ENCODE data around the gene SUN1. TPM values are rescaled to one million over a fixed set of nuclear protein-coding genes. Genes with fewer than 3 reads are reported as not detected.

Gene SUN1
- total and polyA plus RNA-seq, 2 of the 8 experiments (the other 6 are each of a cell fraction or from before 2014, with no cell fraction given): 108 to 158 TPM

DNA sequence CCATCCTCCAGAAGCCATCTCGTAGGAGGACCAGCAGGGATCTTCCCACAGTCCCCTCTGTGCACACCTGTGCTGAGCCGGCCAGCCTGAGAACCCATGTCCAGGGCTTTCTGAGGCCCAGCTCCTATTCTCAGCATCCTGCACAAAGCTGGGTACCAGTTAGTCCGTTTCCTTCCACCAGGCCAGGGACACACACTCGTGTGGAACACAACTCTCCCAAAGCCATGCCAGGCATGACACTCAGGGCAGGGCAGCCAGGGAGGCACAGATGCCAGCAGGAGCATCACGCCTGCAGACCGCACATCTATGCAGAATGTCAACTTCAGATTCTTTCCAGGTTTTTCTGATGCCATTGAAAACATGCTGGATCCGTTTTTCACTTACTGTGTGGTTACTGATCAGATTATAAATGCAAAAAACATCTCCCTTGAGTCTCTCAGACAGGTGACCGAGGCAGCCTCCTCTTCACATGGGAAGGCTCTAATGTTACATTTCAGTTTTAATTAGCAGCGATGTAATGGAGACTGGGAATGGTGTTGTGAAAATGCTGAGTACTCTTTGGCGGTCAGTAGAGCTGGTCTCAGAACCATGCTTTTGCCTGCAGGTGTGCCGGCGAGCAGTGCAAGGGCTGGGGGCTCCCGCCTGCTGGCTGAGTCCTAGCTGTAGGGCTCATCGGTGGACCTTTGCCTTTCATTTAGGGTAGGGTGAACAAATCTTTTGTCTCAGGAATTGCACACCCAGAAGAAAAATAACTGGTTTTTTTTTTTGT is 3.3 kb upstream of the SUN1 start:
- Histone ChIP-seq H3K4me2 (ENCODE audit: insufficient read depth in 1 of 2, low read depth in 2 of 2, low read length in 2 of 2) (no peak overlapping the region), H3K27me3 (replicated peaks in 1 of 4; ENCODE audit: control insufficient read depth in 3 of 4, extremely low read depth in 1 of 4, insufficient read depth in 3 of 4, low read length in 3 of 4) (no peaks in the 10 kb centered on the region), H3K23me2 (ENCODE audit: low read depth, low read length) (no peaks in the 10 kb centered on the region), H4K91ac (replicated peaks; ENCODE audit: insufficient read length, low read length) (no peak overlapping the region), H2AK5ac (ENCODE audit: low read depth, low read length) (no peak overlapping the region), H2BK120ac (replicated peaks; ENCODE audit: low read depth, low read length) (no peak overlapping the region), H2BK5ac (ENCODE audit: low read depth, low read length) (0 out of 2 replicates have a peak overlapping the region, but pooled peaks have one; percentile 24), H2BK15ac (ENCODE audit: low read length) (no peak overlapping the region), H3K14ac (ENCODE audit: insufficient read length) (no peak overlapping the region), H2BK20ac (ENCODE audit: low read length) (no peak overlapping the region), H3K36me3 (ENCODE audit: control insufficient read depth in 2 of 4, insufficient read depth in 4 of 4, low read length in 3 of 4) (no peaks in the 10 kb centered on the region), H4K8ac (ENCODE audit: extremely low read depth, insufficient read depth, low read length) (no peak overlapping the region), H3K27ac (ENCODE audit: low read depth, low read length) (no peak overlapping the region), H4K20me1 (replicated peaks in 1 of 2; ENCODE audit: control insufficient read depth in 1 of 2, insufficient read depth in 2 of 2, low read length in 2 of 2) (peaks cover 30 to 44% of the 10 kb centered on the region in 2 experiments), H3K4ac (replicated peaks; ENCODE audit: insufficient read length, low read depth, low read length) (no peak overlapping the region), H3K9me3 (ENCODE audit: insufficient read depth in 2 of 2, low read depth in 1 of 2, low read length in 1 of 2) (no peaks in the 10 kb centered on the region), H2BK12ac (ENCODE audit: low read depth, low read length) (no peak overlapping the region), H3K9ac (replicated peaks in 1 of 4; ENCODE audit: extremely low read depth in 1 of 4, low read depth in 3 of 4, low read length in 3 of 4) (no peak overlapping the region), H3K4me3 (ENCODE audit: extremely low read depth in 1 of 4, insufficient read depth in 2 of 4, low read depth in 3 of 4, low read length in 4 of 4) (no peak overlapping the region), H3K4me1 (replicated peaks in 1 of 4; ENCODE audit: control insufficient read depth in 3 of 4, insufficient read depth in 4 of 4, low read length in 3 of 4) (peaks cover 6 to 24% (median 8%) of the 10 kb centered on the region in 4 experiments), H3K23ac (ENCODE audit: insufficient read length) (no peak overlapping the region), H4K5ac (ENCODE audit: insufficient read length, low read depth, low read length) (no peak overlapping the region), H2AFZ (ENCODE audit: low read length) (no peak overlapping the region), H3K79me2 (ENCODE audit: control insufficient read depth in 1 of 2, insufficient read depth in 2 of 2, low read length in 2 of 2) (peaks cover 40 to 94% of the 10 kb centered on the region in 2 experiments), H3K56ac (replicated peaks; ENCODE audit: insufficient read length, low read depth, low read length) (no peak overlapping the region), H3K79me1 (ENCODE audit: low read depth, low read length) (peaks cover 14% of the 10 kb centered on the region), H3K18ac (ENCODE audit: extremely low read depth, low read length) (peak overlapping the region; percentile 32; the same call in 1 of the 2 replicates)
- no peak for TF ChIP-seq CREB1 (IDR thresholded peaks at IDR 0.05)
- TF ChIP-seq, protein P1, sequence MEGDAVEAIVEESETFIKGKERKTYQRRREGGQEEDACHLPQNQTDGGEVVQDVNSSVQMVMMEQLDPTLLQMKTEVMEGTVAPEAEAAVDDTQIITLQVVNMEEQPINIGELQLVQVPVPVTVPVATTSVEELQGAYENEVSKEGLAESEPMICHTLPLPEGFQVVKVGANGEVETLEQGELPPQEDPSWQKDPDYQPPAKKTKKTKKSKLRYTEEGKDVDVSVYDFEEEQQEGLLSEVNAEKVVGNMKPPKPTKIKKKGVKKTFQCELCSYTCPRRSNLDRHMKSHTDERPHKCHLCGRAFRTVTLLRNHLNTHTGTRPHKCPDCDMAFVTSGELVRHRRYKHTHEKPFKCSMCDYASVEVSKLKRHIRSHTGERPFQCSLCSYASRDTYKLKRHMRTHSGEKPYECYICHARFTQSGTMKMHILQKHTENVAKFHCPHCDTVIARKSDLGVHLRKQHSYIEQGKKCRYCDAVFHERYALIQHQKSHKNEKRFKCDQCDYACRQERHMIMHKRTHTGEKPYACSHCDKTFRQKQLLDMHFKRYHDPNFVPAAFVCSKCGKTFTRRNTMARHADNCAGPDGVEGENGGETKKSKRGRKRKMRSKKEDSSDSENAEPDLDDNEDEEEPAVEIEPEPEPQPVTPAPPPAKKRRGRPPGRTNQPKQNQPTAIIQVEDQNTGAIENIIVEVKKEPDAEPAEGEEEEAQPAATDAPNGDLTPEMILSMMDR (IDR thresholded peaks at IDR 0.05; ENCODE audit: control extremely low read depth in 1 of 3, insufficient read depth in 1 of 3, low read depth in 1 of 3, low read length in 3 of 3): peak in 1 of 3 experiments; percentile 11; a peak in 1 of 4 replicates
- DNase-seq (ENCODE audit: low read depth in 1 of 2, low spot score in 2 of 2) (no peak), FAIRE-seq (no peak)
- ChIA-PET POLR2A (ENCODE audit: partially characterized antibody) (interaction anchor here (1.6 kb wide), 1 partner anchor 11 kb away, joined by 7 read pairs; no protein-coding TSS in a partner anchor), CTCF (ENCODE audit: partially characterized antibody) (interaction anchor here (1.0 to 2.2 kb wide), 7 partner anchors 10 to 632 kb away, joined by 3 to 6 read pairs (median 5); no protein-coding TSS in a partner anchor)
- WGBS, 2 experiments (ENCODE audit: extremely low coverage in 1 of 2, insufficient coverage in 1 of 2, insufficient read length in 1 of 2, insufficient replicate concordance in 2 of 2, low coverage in 1 of 2, low lambda C conversion rate in 2 of 2, missing lambda C conversion rate in 1 of 2): 83% methylated on average over 14 of the region's 14 CpGs; no CpG with 5 or more reads in 1 of the 2 experiments
